Measurements from ENCODE around the gene MSI2. TPM values are rescaled to one million over a fixed set of nuclear protein-coding genes. Genes with fewer than 3 reads are reported as not detected.

MSI2 gene
- total and polyA plus RNA-seq, 2 experiments from 2014 or later = 18.9 to 41.8 TPM

- H3K27me3 ChIP-seq (ENCODE audit: insufficient read depth) = no peaks in the 10 kb centered on the region
- Mint-ChIP-seq H3K4me3 (no peak overlapping the region), H3K36me3 (ENCODE audit: low read depth) (no peaks in the 10 kb centered on the region), H3K27ac (no peak overlapping the region; the same call in 1 of the 2 replicates), H3K4me1 (peaks cover 57% of the 10 kb centered on the region), H3K9me3 (no peaks in the 10 kb centered on the region), H3K27me3 (ENCODE audit: insufficient read depth, low read depth, poor library complexity) (peaks cover 3% of the 10 kb centered on the region)
- H3K27ac ChIP-seq (ENCODE audit: low read depth) = no peak overlapping the region
- no peak overlapping the region for H2AFZ ChIP-seq
- ATAC-seq (no peak), DNase-seq (ENCODE audit: low spot score) (no peak)
- no peaks in the 10 kb centered on the region for H3F3A ChIP-seq (replicated peaks; ENCODE audit: low read depth)
- peaks cover 10% of the 10 kb centered on the region for H3K4me1 ChIP-seq (ENCODE audit: insufficient read depth)
- H4K20me1 ChIP-seq (replicated peaks; ENCODE audit: insufficient read depth) = peaks cover 3% of the 10 kb centered on the region
- TF ChIP-seq, protein P1, sequence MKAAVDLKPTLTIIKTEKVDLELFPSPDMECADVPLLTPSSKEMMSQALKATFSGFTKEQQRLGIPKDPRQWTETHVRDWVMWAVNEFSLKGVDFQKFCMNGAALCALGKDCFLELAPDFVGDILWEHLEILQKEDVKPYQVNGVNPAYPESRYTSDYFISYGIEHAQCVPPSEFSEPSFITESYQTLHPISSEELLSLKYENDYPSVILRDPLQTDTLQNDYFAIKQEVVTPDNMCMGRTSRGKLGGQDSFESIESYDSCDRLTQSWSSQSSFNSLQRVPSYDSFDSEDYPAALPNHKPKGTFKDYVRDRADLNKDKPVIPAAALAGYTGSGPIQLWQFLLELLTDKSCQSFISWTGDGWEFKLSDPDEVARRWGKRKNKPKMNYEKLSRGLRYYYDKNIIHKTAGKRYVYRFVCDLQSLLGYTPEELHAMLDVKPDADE (IDR thresholded peaks at IDR 0.05) = no peak
- TF ChIP-seq POLR2AphosphoS5 (IDR thresholded peaks at IDR 0.05; ENCODE audit: low read depth) (no peak), CREB1 (CRISPR knock-in tag; IDR thresholded peaks at IDR 0.05; ENCODE audit: low read depth) (no peak), REST (IDR thresholded peaks at IDR 0.05; ENCODE audit: unreplicated experiment) (no peak), NANOG (IDR thresholded peaks at IDR 0.05; ENCODE audit: borderline replicate concordance) (no peak)
- TF ChIP-seq, protein P2, sequence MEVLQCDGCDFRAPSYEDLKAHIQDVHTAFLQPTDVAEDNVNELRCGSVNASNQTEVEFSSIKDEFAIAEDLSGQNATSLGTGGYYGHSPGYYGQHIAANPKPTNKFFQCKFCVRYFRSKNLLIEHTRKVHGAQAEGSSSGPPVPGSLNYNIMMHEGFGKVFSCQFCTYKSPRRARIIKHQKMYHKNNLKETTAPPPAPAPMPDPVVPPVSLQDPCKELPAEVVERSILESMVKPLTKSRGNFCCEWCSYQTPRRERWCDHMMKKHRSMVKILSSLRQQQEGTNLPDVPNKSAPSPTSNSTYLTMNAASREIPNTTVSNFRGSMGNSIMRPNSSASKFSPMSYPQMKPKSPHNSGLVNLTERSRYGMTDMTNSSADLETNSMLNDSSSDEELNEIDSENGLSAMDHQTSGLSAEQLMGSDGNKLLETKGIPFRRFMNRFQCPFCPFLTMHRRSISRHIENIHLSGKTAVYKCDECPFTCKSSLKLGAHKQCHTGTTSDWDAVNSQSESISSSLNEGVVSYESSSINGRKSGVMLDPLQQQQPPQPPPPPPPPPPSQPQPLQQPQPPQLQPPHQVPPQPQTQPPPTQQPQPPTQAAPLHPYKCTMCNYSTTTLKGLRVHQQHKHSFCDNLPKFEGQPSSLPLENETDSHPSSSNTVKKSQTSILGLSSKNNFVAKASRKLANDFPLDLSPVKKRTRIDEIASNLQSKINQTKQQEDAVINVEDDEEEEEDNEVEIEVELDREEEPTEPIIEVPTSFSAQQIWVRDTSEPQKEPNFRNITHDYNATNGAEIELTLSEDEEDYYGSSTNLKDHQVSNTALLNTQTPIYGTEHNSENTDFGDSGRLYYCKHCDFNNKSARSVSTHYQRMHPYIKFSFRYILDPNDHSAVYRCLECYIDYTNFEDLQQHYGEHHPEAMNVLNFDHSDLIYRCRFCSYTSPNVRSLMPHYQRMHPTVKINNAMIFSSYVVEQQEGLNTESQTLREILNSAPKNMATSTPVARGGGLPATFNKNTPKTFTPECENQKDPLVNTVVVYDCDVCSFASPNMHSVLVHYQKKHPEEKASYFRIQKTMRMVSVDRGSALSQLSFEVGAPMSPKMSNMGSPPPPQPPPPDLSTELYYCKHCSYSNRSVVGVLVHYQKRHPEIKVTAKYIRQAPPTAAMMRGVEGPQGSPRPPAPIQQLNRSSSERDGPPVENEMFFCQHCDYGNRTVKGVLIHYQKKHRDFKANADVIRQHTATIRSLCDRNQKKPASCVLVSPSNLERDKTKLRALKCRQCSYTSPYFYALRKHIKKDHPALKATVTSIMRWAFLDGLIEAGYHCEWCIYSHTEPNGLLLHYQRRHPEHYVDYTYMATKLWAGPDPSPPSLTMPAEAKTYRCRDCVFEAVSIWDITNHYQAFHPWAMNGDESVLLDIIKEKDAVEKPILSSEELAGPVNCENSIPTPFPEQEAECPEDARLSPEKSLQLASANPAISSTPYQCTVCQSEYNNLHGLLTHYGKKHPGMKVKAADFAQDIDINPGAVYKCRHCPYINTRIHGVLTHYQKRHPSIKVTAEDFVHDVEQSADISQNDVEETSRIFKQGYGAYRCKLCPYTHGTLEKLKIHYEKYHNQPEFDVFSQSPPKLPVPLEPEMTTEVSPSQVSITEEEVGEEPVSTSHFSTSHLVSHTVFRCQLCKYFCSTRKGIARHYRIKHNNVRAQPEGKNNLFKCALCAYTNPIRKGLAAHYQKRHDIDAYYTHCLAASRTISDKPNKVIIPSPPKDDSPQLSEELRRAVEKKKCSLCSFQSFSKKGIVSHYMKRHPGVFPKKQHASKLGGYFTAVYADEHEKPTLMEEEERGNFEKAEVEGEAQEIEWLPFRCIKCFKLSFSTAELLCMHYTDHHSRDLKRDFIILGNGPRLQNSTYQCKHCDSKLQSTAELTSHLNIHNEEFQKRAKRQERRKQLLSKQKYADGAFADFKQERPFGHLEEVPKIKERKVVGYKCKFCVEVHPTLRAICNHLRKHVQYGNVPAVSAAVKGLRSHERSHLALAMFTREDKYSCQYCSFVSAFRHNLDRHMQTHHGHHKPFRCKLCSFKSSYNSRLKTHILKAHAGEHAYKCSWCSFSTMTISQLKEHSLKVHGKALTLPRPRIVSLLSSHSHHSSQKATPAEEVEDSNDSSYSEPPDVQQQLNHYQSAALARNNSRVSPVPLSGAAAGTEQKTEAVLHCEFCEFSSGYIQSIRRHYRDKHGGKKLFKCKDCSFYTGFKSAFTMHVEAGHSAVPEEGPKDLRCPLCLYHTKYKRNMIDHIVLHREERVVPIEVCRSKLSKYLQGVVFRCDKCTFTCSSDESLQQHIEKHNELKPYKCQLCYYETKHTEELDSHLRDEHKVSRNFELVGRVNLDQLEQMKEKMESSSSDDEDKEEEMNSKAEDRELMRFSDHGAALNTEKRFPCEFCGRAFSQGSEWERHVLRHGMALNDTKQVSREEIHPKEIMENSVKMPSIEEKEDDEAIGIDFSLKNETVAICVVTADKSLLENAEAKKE (CRISPR knock-in tag; IDR thresholded peaks at IDR 0.05) = no peak
- TF ChIP-seq, protein P3, sequence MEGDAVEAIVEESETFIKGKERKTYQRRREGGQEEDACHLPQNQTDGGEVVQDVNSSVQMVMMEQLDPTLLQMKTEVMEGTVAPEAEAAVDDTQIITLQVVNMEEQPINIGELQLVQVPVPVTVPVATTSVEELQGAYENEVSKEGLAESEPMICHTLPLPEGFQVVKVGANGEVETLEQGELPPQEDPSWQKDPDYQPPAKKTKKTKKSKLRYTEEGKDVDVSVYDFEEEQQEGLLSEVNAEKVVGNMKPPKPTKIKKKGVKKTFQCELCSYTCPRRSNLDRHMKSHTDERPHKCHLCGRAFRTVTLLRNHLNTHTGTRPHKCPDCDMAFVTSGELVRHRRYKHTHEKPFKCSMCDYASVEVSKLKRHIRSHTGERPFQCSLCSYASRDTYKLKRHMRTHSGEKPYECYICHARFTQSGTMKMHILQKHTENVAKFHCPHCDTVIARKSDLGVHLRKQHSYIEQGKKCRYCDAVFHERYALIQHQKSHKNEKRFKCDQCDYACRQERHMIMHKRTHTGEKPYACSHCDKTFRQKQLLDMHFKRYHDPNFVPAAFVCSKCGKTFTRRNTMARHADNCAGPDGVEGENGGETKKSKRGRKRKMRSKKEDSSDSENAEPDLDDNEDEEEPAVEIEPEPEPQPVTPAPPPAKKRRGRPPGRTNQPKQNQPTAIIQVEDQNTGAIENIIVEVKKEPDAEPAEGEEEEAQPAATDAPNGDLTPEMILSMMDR (conservative IDR thresholded peaks at IDR 0.05; ENCODE audit: low read depth in 2 of 2) = no peak
- no peak overlapping the region for H3K4me2 ChIP-seq
- no peaks in the 10 kb centered on the region for H3K36me3 ChIP-seq (ENCODE audit: insufficient read depth)
- H3K4me3 ChIP-seq = no peak overlapping the region
- H3K9me2 ChIP-seq (ENCODE audit: insufficient read depth) = no peaks in the 10 kb centered on the region
- no peaks in the 10 kb centered on the region; the same call in 1 of the 2 replicates for H3K79me2 ChIP-seq (replicated peaks; ENCODE audit: insufficient read depth)
These were observed 259.4 kb downstream of the MSI2 start for GRCh38 chr17:57515662-57516211.

Data from GM23338 (cell line).